GM18517 (cell line): ENCODE results near the gene CACNA1B.
"Not testable (repeated sequence)": the region's sequence is repeated elsewhere in the genome, so short reads cannot be mapped to it uniquely, and the experiment has no call there.

Source experiments
- ATAC-seq: cut with Tn5 transposase; IDR thresholded peaks from one replicate; pipeline ENCODE4 v1.9.1; 2021; ENCODE audit warnings: mild to moderate bottlenecking, moderate library complexity; ENCODE audit not compliant: unreplicated experiment

CACNA1B gene

GRCh38 chr9:137877506-137878122 lies at the start of gene CACNA1B:
TSS of gene CACNA1B (plus strand) at chr9:137877782. CDS start at chr9:137877934, 152 bp downstream.
- not testable (repeated sequence) for ATAC-seq

GRCh38 chr9:137827908-137828526 lies 49.6 kb upstream of the CACNA1B start:
- no peak for ATAC-seq

- no peak for ATAC-seq
Observed at GRCh38 chr9:137828527-137829259, 48.9 kb upstream of the CACNA1B start.

- ATAC-seq = no peak
Observed at GRCh38 chr9:137829260-137829996, 48.2 kb upstream of the CACNA1B start.

- ATAC-seq = no peak
Observed at GRCh38 chr9:137832191-137832700, 45.3 kb upstream of the CACNA1B start.

- no peak for ATAC-seq
Observed at GRCh38 chr9:137832830-137833590, 44.6 kb upstream of the CACNA1B start.

- ATAC-seq = no peak
Observed at GRCh38 chr9:137833721-137834613, 43.6 kb upstream of the CACNA1B start.

GRCh38 chr9:137834846-137835546 lies 42.6 kb upstream of the CACNA1B start:
- no peak for ATAC-seq

- no peak for ATAC-seq
Observed at GRCh38 chr9:137836151-137836830, 41.3 kb upstream of the CACNA1B start.

- ATAC-seq = no peak
Observed at GRCh38 chr9:137836831-137837241, 40.7 kb upstream of the CACNA1B start.

- ATAC-seq = no peak
Observed at GRCh38 chr9:137837345-137838278, 40.0 kb upstream of the CACNA1B start.

GRCh38 chr9:137838576-137838975 lies 39.0 kb upstream of the CACNA1B start:
- ATAC-seq = no peak

GRCh38 chr9:137843355-137843754 lies 34.2 kb upstream of the CACNA1B start:
- no peak for ATAC-seq

GRCh38 chr9:137851516-137852267 lies 25.9 kb upstream of the CACNA1B start:
- ATAC-seq = no peak

- no peak for ATAC-seq
Observed at GRCh38 chr9:137853392-137853995, 24.1 kb upstream of the CACNA1B start.

GRCh38 chr9:137860361-137860760 lies 17.2 kb upstream of the CACNA1B start:
- ATAC-seq = no peak
